ENCODE measurements around the gene SEC14L3. TPM values are rescaled to one million over a fixed set of nuclear protein-coding genes. Genes with fewer than 3 reads are reported as not detected.

The SEC14L3 gene
- total RNA-seq, 1 donor from 2014 or later = not detected

DNA sequence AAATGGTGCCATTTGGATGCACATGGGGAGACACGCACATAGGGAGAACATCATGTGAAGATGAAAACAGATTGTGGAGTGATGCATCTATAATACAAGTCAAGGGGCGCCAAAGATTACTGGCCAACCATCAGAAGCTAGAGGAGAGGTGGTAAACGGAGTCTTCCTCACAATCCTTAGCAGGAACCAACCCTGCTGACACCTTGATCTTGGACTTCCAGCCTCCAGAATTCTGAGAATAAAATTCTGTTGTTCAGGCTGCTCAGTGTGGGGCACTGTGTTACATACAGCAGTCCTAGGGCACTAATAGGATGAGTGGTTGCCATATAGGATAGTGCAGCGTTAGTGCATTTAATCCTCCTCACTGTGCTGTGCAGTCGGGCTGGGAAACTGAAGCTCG, 41.6 kb upstream of the SEC14L3 start:
- TF ChIP-seq, protein P1, sequence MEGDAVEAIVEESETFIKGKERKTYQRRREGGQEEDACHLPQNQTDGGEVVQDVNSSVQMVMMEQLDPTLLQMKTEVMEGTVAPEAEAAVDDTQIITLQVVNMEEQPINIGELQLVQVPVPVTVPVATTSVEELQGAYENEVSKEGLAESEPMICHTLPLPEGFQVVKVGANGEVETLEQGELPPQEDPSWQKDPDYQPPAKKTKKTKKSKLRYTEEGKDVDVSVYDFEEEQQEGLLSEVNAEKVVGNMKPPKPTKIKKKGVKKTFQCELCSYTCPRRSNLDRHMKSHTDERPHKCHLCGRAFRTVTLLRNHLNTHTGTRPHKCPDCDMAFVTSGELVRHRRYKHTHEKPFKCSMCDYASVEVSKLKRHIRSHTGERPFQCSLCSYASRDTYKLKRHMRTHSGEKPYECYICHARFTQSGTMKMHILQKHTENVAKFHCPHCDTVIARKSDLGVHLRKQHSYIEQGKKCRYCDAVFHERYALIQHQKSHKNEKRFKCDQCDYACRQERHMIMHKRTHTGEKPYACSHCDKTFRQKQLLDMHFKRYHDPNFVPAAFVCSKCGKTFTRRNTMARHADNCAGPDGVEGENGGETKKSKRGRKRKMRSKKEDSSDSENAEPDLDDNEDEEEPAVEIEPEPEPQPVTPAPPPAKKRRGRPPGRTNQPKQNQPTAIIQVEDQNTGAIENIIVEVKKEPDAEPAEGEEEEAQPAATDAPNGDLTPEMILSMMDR (IDR thresholded peaks at IDR 0.05) = no peak
- no peak overlapping the region for H3K4me3 Mint-ChIP-seq (ENCODE audit: unreplicated experiment)
- H3K9me3 Mint-ChIP-seq (ENCODE audit: unreplicated experiment) = no peaks in the 10 kb centered on the region
- H3K27ac Mint-ChIP-seq (ENCODE audit: unreplicated experiment) = no peak overlapping the region
- peaks cover 8% of the 10 kb centered on the region for H3K27me3 Mint-ChIP-seq (ENCODE audit: unreplicated experiment)
- DNase-seq (ENCODE audit: extremely low spot score, unreplicated experiment) = no peak
- H3K4me1 Mint-ChIP-seq (ENCODE audit: unreplicated experiment) = no peaks in the 10 kb centered on the region
- H3K36me3 Mint-ChIP-seq (ENCODE audit: unreplicated experiment) = no peaks in the 10 kb centered on the region

DNA sequence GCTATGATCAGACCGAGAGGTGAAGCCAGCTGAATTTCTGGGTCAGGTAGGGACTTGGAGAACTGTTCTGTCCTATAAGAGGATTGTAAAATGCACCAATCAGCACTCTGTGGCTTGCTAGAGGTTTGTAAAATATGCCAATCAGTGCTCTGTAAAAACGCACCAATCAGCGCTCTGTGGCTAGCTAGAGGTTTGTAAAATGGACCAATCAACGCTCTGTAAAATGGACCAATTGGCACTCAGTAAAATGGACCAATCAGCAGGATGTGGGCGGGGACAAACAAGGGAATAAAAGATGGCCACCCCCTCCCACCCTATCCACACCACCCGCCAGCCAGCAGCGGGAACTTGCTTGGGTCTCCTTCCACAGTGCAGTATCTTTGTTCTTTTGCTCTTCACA, 40.1 kb upstream of the SEC14L3 start:
- no peak overlapping the region for H3K4me3 Mint-ChIP-seq (ENCODE audit: unreplicated experiment)
- no peaks in the 10 kb centered on the region for H3K36me3 Mint-ChIP-seq (ENCODE audit: unreplicated experiment)
- H3K27me3 Mint-ChIP-seq (ENCODE audit: unreplicated experiment) = peaks cover 5% of the 10 kb centered on the region
- H3K27ac Mint-ChIP-seq (ENCODE audit: unreplicated experiment) = no peak overlapping the region
- H3K9me3 Mint-ChIP-seq (ENCODE audit: unreplicated experiment) = no peaks in the 10 kb centered on the region
- TF ChIP-seq, protein P1 (IDR thresholded peaks at IDR 0.05) = no peak
- DNase-seq (ENCODE audit: extremely low spot score, unreplicated experiment) = no peak
- no peaks in the 10 kb centered on the region for H3K4me1 Mint-ChIP-seq (ENCODE audit: unreplicated experiment)

DNA sequence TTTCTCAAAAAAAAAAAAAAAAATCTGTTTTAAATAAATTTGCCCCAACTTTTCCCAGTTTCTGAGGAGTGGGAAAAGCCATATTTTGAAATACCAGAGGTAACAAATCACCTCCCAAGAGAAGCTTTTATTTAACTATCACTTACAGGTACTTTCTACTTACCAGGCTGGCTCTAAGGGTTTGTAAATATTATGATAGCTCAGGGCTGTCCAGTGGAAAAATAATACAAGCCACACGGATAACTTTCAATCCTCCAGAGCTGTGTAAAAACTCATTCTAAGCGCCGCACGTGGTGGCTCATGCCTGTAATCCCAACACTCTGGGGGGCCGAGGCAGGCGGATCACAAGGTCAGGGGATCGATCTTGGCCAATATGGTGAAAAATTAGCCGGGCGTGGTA, 39.3 kb upstream of the SEC14L3 start:
- H3K4me3 Mint-ChIP-seq (ENCODE audit: unreplicated experiment) = no peak overlapping the region
- peaks cover 8% of the 10 kb centered on the region for H3K27me3 Mint-ChIP-seq (ENCODE audit: unreplicated experiment)
- H3K4me1 Mint-ChIP-seq (ENCODE audit: unreplicated experiment) = no peaks in the 10 kb centered on the region
- no peak for DNase-seq (ENCODE audit: extremely low spot score, unreplicated experiment)
- TF ChIP-seq, protein P1 (IDR thresholded peaks at IDR 0.05) = no peak
- no peaks in the 10 kb centered on the region for H3K9me3 Mint-ChIP-seq (ENCODE audit: unreplicated experiment)
- H3K27ac Mint-ChIP-seq (ENCODE audit: unreplicated experiment) = no peak overlapping the region
- no peaks in the 10 kb centered on the region for H3K36me3 Mint-ChIP-seq (ENCODE audit: unreplicated experiment)

DNA sequence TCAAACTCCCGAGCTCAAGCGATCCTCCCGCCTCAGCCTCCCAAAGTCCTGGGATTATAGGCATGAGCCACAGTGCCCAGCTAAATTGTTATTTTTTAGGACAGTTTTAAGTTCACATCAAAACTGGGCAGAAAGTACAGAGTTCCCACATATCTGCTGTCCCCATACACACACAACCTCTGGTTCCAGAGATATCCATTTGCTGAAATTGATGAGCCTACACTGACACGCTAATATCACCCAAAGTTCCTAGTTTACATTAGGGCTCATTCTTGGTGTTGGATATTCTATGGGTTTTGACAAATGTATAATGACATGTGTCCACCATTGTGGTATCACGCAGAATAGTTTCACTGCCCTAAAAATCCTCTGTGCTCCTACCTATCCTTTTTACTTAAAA, 36.4 kb upstream of the SEC14L3 start:
- no peaks in the 10 kb centered on the region for H3K36me3 Mint-ChIP-seq (ENCODE audit: unreplicated experiment)
- H3K27me3 Mint-ChIP-seq (ENCODE audit: unreplicated experiment) = peaks cover 11% of the 10 kb centered on the region
- DNase-seq (ENCODE audit: extremely low spot score, unreplicated experiment) = no peak
- H3K4me3 Mint-ChIP-seq (ENCODE audit: unreplicated experiment) = no peak overlapping the region
- no peak overlapping the region for H3K27ac Mint-ChIP-seq (ENCODE audit: unreplicated experiment)
- H3K4me1 Mint-ChIP-seq (ENCODE audit: unreplicated experiment) = no peaks in the 10 kb centered on the region
- H3K9me3 Mint-ChIP-seq (ENCODE audit: unreplicated experiment) = no peaks in the 10 kb centered on the region
- TF ChIP-seq, protein P1 (IDR thresholded peaks at IDR 0.05) = no peak

DNA sequence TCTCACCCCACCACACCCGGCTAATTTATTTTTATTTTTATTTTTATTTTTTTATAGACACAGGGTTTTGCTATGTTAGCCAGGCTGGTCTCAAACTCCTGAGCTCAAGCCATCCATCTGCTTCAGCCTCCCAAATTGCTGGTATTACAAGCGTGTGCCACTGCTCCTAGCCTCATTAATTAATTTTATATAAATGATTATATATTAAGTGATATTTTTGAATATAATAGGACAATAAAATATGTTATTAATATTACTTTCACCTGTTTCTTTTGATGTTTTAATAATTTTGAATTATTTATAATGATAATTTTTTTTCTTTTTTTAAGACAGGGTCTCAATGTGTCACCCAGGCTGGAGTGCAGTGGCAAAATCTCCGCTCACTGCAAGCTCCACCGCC, 35.9 kb upstream of the SEC14L3 start:
- Mint-ChIP-seq H3K4me1 (ENCODE audit: unreplicated experiment) (no peaks in the 10 kb centered on the region), H3K27ac (ENCODE audit: unreplicated experiment) (no peak overlapping the region), H3K9me3 (ENCODE audit: unreplicated experiment) (no peaks in the 10 kb centered on the region), H3K36me3 (ENCODE audit: unreplicated experiment) (no peaks in the 10 kb centered on the region), H3K27me3 (ENCODE audit: unreplicated experiment) (peaks cover 10% of the 10 kb centered on the region), H3K4me3 (ENCODE audit: unreplicated experiment) (no peak overlapping the region)
- TF ChIP-seq, protein P1 (IDR thresholded peaks at IDR 0.05) = no peak
- no peak for DNase-seq (ENCODE audit: extremely low spot score, unreplicated experiment)
